ENCODE data around the gene LPP.

- TF ChIP-seq, protein P1, sequence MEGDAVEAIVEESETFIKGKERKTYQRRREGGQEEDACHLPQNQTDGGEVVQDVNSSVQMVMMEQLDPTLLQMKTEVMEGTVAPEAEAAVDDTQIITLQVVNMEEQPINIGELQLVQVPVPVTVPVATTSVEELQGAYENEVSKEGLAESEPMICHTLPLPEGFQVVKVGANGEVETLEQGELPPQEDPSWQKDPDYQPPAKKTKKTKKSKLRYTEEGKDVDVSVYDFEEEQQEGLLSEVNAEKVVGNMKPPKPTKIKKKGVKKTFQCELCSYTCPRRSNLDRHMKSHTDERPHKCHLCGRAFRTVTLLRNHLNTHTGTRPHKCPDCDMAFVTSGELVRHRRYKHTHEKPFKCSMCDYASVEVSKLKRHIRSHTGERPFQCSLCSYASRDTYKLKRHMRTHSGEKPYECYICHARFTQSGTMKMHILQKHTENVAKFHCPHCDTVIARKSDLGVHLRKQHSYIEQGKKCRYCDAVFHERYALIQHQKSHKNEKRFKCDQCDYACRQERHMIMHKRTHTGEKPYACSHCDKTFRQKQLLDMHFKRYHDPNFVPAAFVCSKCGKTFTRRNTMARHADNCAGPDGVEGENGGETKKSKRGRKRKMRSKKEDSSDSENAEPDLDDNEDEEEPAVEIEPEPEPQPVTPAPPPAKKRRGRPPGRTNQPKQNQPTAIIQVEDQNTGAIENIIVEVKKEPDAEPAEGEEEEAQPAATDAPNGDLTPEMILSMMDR (IDR thresholded peaks at IDR 0.05), result no peak
- TF ChIP-seq EZH2 (IDR thresholded peaks at IDR 0.05; ENCODE audit: borderline replicate concordance, insufficient read depth, low read depth, low read length, poor library complexity, severe bottlenecking), result no peak
Observed at GRCh38 chr3:188380722-188381121, 226.8 kb downstream of the LPP start.
